NCI-H748 (cell line): ENCODE results near the gene TGFB2.
A peak's percentile ranks its signal among the peaks of the same experiment; 100 is the strongest.

Experiments used
- DNase-seq: peaks from one replicate; lab custom pipeline; 2025; ENCODE audit not compliant: unreplicated experiment; lab: John Stamatoyannopoulos, UW

TGFB2 gene

GRCh38 chr1:218357893-218358232, 12.7 kb downstream of the TGFB2 start:
- DNase-seq, result no peak

- peak; percentile 65 for DNase-seq
Observed at GRCh38 chr1:218361298-218362065, 16.3 kb downstream of the TGFB2 start.

DNA sequence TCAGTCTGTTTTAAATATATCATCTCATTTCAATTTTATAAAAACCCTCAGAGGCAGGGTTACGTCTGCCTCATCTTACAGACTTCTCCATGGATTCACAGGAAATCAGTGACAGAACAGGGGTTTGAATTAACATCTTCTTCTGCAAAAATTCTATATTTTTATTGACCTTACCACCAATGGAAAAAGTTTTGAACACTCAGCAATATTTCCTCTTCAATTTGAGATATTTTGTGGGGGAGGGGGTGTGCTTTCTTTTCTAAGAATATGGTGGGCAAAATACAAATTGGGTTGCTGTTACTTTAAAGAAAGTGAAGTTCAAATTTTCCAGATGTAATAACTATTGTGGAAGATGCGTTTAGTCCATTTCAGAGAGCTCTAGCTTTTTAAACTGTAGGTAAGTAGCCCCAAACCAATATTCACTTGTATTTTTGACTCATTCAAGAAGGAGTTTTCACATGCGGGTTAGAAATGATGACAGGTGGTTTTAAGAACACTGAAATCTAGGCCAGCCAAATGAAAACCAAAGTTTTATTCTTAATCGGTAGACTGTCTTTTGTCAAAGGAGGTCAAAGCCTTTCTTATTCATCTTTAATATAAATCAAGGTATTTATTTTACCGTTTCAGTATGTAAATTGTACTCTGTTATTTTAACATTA, 17.4 kb downstream of the TGFB2 start:
- DNase-seq, result no peak

DNA sequence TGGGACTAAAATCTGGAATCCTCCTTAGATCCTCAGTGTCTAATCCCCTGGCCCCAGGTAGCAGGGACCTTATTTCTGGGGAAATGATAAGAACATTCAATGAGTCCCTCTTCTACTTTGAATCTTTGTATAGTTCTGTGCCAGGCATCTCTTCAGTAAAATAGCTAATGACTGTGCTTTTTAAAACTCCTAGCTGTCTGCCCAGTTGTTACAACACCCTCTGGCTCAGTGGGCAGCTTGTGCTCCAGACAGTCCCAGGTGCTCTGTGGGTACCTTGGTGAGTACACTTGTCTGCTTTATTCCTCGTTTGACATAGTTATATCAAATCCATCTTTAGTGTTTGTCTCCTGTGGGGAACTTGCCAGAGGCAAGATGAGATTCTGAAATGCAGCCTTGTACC, 18.0 kb downstream of the TGFB2 start:
- DNase-seq, result no peak

GRCh38 chr1:218364028-218364710, 19.0 kb downstream of the TGFB2 start:
- DNase-seq, result peak; percentile 84

DNA sequence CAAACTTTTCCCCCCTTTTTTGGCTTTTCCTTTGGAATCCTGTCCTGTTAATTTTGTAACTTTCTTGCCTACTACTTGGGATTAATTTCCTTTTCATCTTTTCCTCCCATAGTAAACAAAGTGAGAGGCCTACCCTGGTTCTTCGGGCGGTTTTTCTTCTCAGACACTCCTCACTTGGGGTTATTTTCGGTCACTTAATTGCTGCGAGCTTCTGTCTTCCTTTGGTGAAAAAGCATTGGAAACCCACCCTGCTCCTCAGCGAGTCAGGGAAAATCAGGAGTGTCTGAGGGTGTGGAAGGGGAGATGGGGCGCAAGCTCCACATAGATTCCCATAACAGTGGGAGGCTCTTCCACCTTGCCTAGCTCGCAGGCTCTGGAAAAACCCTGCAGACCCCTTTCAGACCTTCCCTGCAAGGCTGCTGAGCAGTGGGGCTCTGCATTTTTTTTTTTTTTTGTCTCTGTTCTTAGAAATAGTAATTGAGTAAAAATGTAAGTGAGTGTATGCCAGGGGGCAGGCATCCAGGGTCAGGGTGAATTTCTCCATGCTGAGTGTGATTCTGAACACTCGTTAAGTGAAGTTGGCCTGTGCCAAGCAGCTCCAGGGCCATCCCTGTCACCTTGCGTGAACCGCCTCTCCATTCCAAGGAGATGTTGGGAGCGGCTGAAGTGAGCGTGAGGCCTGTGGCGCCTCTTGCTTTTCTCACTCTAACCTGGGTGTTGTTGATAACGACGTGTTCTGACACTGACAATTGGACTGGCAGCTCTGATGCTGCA, 20.3 kb downstream of the TGFB2 start:
- DNase-seq, result peak; percentile 20

- DNase-seq, result peak; percentile 97
Observed at GRCh38 chr1:218366322-218367052, 21.4 kb downstream of the TGFB2 start.

- no peak for DNase-seq
Observed at GRCh38 chr1:218367118-218367517, 22.0 kb downstream of the TGFB2 start.

DNA sequence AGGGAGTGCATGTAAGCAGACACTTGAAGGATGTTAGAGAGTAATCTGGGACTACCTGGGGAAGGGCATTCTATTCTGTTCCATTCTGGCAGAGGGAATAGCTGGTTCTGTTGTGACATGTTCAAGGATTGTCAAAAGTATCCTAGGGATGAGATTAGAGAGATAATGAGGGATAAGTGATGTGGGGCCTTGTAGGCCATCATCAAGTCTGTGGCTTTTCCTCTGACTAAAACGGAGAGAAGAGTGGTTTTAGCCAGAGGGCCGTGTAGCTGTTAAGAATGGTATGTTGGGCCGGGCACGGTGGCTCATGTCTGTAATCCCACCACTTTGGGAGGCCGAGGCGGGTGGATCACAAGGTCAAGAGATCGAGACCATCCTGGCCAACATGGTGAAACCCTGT, 23.6 kb downstream of the TGFB2 start:
- DNase-seq, result no peak

DNA sequence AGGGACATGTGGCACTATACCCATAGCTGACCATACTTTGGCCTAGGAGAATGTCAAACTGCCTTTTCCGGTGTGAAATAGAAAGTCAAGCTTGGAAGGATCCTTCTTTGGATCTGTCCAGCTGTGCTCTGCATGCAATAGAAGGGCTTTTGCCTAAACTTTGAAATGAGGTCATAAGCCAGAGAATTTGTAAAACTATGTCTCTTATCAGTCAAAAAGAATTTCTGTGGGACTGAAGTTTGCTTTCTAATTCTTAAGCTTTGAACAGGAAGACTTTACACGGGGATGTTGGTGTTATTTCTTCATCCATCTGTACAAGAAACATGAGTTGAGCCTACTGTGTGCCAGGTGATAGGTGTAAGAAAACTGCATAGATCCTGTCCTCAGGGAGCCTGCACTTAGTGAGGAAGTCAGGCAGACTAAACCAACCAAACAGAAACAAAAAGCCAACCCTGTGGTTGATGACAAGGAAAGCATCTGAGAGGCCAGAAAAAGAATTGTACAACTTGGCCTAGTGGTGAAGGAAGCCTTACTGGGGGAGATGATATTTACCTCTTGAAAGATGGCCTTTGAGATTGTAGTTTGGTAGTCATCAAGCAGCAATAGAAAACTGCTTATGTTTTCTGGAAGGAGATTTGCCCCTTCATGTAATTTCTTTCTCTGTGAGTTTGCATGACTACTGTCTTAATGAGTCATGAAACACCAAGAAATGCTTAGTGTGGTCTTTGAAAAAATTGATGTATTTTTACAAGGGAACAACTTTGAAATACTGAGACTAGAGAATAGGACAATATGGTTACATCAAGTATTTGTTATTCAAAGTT, 24.8 kb downstream of the TGFB2 start:
- DNase-seq, result no peak

DNA sequence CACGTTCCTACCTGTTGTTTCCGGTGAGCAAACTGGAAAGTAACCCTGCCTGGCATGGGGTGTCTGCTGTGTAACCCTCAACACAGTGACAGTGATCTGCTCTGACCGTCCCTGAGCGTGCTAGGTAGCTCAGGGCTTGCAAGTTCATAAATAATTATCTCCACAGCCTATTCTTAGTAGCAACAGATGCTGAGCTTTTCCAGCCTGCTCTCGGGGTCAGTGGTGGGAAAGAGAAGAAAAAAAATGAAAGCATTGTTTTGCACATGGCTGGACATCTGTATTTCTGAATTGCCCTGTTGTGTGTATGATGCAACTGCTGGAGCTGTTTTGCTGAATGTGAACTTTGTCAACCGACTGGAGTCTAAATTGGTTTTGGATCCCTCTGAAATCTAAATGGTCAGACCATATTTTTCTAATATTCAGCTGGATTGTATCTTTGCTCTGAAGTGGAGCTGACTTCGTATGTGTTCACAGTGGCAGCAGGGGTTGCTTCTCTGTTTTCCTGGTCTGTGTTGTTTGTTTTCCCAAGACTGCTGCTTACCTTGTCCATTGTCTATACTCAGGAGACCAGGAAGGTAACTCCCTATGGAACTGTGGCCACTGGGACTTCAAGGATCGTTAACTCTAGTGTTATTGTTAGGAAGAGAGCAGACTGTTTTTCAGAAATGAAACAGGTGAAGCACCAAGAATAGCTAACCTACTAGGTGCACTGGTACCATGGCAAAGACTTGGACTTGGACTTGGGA, 27.0 kb downstream of the TGFB2 start:
- peak; percentile 84 for DNase-seq

GRCh38 chr1:218374401-218375353, 29.5 kb downstream of the TGFB2 start:
- no peak for DNase-seq

DNA sequence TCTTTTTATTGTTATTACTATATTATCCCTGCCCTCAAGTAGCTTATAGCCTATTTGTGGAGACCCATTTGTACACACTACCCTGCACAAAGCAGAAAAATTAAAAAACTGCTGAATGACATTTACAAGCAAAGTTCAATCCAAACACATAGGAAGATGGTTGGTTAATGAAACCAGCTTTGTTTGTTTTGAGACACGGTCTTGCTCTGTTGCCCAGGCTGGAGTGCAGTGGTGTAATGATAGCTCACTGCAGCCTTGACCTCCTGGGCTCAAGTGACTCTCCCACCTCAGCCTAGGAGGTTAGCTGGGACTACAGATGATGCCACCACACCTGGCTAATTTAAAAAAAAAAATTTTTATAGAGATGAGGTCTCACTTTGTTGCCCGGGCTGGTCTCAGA, 31.6 kb downstream of the TGFB2 start:
- DNase-seq, result no peak

- DNase-seq, result no peak
Observed at GRCh38 chr1:218377143-218377660, 32.1 kb downstream of the TGFB2 start.

- DNase-seq, result peak; percentile 55
Observed at GRCh38 chr1:218380125-218380977, 35.2 kb downstream of the TGFB2 start.

- DNase-seq, result no peak
Observed at GRCh38 chr1:218382261-218382660, 37.1 kb downstream of the TGFB2 start.

DNA sequence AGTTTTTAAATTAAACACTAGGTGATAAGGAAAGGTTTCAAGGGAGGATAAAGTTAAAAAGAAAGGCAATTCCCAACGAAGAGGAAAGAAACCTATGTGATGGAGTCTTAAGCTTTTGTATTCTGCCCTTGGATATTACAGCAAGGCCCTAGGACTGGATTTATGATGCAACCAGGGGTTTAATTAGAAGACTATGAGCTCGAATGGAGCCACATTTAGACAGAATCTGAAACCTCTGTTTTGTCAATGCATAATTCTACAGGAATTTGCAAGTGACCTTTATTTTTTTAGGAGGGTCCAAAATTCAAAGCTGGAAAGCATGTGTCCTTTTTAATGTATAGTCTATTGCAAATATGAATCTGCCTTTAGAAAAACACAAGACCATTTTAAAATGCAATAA, 37.9 kb downstream of the TGFB2 start:
- peak; percentile 86 for DNase-seq
